ENCODE data around the gene AIG1.

- no peak for TF ChIP-seq POLR2A (IDR thresholded peaks at IDR 0.05)
- TF ChIP-seq CTCF (IDR thresholded peaks at IDR 0.05): no peak
- TF ChIP-seq POLR2AphosphoS5 (IDR thresholded peaks at IDR 0.05): no peak
These were observed 18.6 kb downstream of the AIG1 start for GRCh38 chr6:143079325-143079640.
